ENCODE measurements around the gene SZRD1.
A peak's percentile ranks its signal among the peaks of the same experiment; 100 is the strongest.

SZRD1 gene

GRCh38 chr1:16367968-16368890 is 1.2 kb downstream of the SZRD1 start:
- H3K4me1 ChIP-seq (ENCODE audit: control insufficient read depth, insufficient read depth, low read length) = peaks cover 25% of the 10 kb centered on the region

GRCh38 chr1:16369821-16370220 is 2.8 kb downstream of the SZRD1 start:
- H3K27ac ChIP-seq (ENCODE audit: low read length) = no peak overlapping the region
- no peaks in the 10 kb centered on the region for H3K27me3 ChIP-seq (ENCODE audit: control insufficient read depth in 1 of 2, insufficient read depth in 2 of 2, low read length in 2 of 2)
- no peaks in the 10 kb centered on the region for H3K9me3 ChIP-seq (ENCODE audit: control insufficient read depth in 2 of 2, low read length in 2 of 2)
- H3K4me1 ChIP-seq (ENCODE audit: control insufficient read depth, insufficient read depth, low read length) = peaks cover 35% of the 10 kb centered on the region
- no peaks in the 10 kb centered on the region for H3K36me3 ChIP-seq (ENCODE audit: control insufficient read depth in 2 of 2, insufficient read depth in 2 of 2, low read length in 2 of 2)
- H3K9ac ChIP-seq (ENCODE audit: low read length in 2 of 2) = no peak overlapping the region
- no peak overlapping the region for H3K4me3 ChIP-seq (ENCODE audit: low read length in 2 of 2)

More at GRCh38 chr1:16367968-16368890, 1.2 kb downstream of the SZRD1 start:
- Histone ChIP-seq H3K9ac (ENCODE audit: low read length in 2 of 2) (peak overlapping the region; percentile 73 to 93), H3K36me3 (ENCODE audit: control insufficient read depth in 2 of 2, insufficient read depth in 2 of 2, low read length in 2 of 2) (no peaks in the 10 kb centered on the region), H3K27ac (ENCODE audit: low read length) (peak overlapping the region; percentile 89), H3K4me3 (ENCODE audit: low read length in 2 of 2) (peak overlapping the region; percentile 75 to 86), H3K27me3 (ENCODE audit: control insufficient read depth in 1 of 2, insufficient read depth in 2 of 2, low read length in 2 of 2) (no peaks in the 10 kb centered on the region), H3K9me3 (ENCODE audit: control insufficient read depth in 2 of 2, low read length in 2 of 2) (no peaks in the 10 kb centered on the region)

DNA sequence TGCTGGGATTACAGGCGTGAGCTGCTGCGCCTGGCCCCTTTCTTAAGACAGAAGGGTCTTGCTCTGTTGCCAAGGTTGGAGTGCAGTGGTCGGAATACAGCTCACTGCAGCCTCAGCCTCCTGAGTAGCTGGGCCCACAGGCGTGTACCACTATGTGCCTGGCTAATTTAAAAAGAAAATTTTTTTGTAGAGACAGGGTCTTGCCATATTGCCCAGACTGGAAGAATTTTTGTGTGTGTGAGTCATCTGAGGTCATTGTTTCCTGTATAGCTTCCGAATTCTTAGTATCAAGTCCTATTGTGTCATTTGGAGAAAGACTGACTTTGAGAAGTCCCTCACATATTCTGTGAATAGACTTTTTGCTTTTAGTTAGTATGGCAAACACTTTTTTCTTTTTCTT is 4.7 kb downstream of the SZRD1 start:
- Histone ChIP-seq H3K9me3 (ENCODE audit: control insufficient read depth in 2 of 2, low read length in 2 of 2) (no peaks in the 10 kb centered on the region), H3K27me3 (ENCODE audit: control insufficient read depth in 1 of 2, insufficient read depth in 2 of 2, low read length in 2 of 2) (no peaks in the 10 kb centered on the region), H3K4me3 (ENCODE audit: low read length in 2 of 2) (no peak overlapping the region), H3K9ac (ENCODE audit: low read length in 2 of 2) (no peak overlapping the region), H3K27ac (ENCODE audit: low read length) (no peak overlapping the region), H3K4me1 (ENCODE audit: control insufficient read depth, insufficient read depth, low read length) (peaks cover 43% of the 10 kb centered on the region), H3K36me3 (ENCODE audit: control insufficient read depth in 2 of 2, insufficient read depth in 2 of 2, low read length in 2 of 2) (no peaks in the 10 kb centered on the region)

DNA sequence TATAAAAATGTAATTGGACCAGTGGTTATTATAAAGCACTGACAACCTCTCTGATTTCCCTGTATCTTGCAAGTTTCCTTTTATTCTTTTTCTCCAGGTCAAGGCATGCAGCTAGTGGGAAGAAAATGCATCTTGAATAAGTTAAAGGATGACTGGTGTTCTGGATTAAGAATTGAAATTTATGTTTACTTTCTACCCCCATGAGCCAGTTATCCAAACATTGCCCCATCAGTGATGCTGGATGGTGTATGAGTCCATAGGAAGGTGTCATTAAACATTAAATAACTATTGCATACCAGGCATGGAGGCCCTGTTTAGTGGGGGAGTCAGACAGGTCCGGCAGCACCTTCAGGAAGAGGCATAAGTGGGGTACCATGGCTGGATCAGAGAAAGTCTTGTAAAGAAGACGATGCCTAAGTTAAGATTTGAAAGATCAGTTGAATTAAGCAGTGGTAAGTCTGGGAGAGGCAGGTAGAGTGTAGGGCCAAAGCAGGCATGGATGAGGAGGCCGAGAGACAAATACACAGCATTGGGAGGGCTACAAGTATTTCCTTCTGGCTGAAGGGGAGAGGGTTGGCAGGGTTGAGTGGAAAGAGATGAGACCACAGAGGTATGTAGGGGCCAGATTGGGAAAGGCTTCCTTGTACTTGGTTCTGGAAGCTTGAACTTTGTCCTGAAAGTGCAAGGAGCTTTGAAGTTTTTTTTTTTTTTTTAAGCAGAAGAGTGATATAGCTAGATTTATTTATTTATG is 5.7 kb downstream of the SZRD1 start:
- H3K4me3 ChIP-seq (ENCODE audit: low read length in 2 of 2) = no peak overlapping the region

DNA sequence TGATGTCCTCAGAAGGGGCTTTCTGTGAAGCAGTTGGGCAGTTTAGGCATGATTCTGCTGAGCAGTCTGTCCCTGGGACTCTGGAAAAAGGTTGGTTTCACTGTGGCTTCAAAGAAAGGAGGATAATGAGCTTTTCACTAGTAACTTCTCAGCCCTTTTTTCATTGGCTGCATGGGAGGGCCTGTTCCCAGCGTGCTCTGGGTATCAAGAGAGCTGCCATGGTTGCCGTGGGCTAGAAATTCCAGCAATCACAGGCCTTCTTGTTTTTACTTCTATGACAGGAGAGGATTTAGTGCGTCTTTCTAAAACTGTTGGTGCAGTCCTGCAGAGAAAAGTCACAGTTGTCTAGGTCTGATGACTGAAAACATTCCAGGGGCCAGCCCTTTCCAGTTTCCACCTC is 7.2 kb downstream of the SZRD1 start:
- no peaks in the 10 kb centered on the region for H3K27me3 ChIP-seq (ENCODE audit: control insufficient read depth in 1 of 2, insufficient read depth in 2 of 2, low read length in 2 of 2)
- no peak overlapping the region for H3K9ac ChIP-seq (ENCODE audit: low read length in 2 of 2)
- H3K9me3 ChIP-seq (ENCODE audit: control insufficient read depth in 2 of 2, low read length in 2 of 2) = no peaks in the 10 kb centered on the region
- H3K4me1 ChIP-seq (ENCODE audit: control insufficient read depth, insufficient read depth, low read length) = peaks cover 37% of the 10 kb centered on the region
- no peak overlapping the region for H3K4me3 ChIP-seq (ENCODE audit: low read length in 2 of 2)
- H3K36me3 ChIP-seq (ENCODE audit: control insufficient read depth in 2 of 2, insufficient read depth in 2 of 2, low read length in 2 of 2) = no peaks in the 10 kb centered on the region
- no peak overlapping the region for H3K27ac ChIP-seq (ENCODE audit: low read length)

More for the DNA sequence above, 5.7 kb downstream of the SZRD1 start:
- H3K36me3 ChIP-seq (ENCODE audit: control insufficient read depth in 2 of 2, insufficient read depth in 2 of 2, low read length in 2 of 2) = no peaks in the 10 kb centered on the region
- H3K4me1 ChIP-seq (ENCODE audit: control insufficient read depth, insufficient read depth, low read length) = peaks cover 45% of the 10 kb centered on the region
- no peaks in the 10 kb centered on the region for H3K9me3 ChIP-seq (ENCODE audit: control insufficient read depth in 2 of 2, low read length in 2 of 2)
- H3K27me3 ChIP-seq (ENCODE audit: control insufficient read depth in 1 of 2, insufficient read depth in 2 of 2, low read length in 2 of 2) = no peaks in the 10 kb centered on the region
- H3K9ac ChIP-seq (ENCODE audit: low read length in 2 of 2) = no peak overlapping the region
- H3K27ac ChIP-seq (ENCODE audit: low read length) = no peak overlapping the region

- Histone ChIP-seq H3K4me1 (ENCODE audit: control insufficient read depth, insufficient read depth, low read length) (peaks cover 34% of the 10 kb centered on the region), H3K27ac (ENCODE audit: low read length) (no peak overlapping the region), H3K4me3 (ENCODE audit: low read length in 2 of 2) (peak overlapping the region; percentile 15 to 24), H3K27me3 (ENCODE audit: control insufficient read depth in 1 of 2, insufficient read depth in 2 of 2, low read length in 2 of 2) (no peaks in the 10 kb centered on the region), H3K9ac (ENCODE audit: low read length in 2 of 2) (peak overlapping the region in 1 of 2 donors; percentile 36), H3K9me3 (ENCODE audit: control insufficient read depth in 2 of 2, low read length in 2 of 2) (no peaks in the 10 kb centered on the region), H3K36me3 (ENCODE audit: control insufficient read depth in 2 of 2, insufficient read depth in 2 of 2, low read length in 2 of 2) (no peaks in the 10 kb centered on the region)
These were observed 8.7 kb downstream of the SZRD1 start for GRCh38 chr1:16375521-16376340.

- Histone ChIP-seq H3K4me1 (ENCODE audit: control insufficient read depth, insufficient read depth, low read length) (peaks cover 31% of the 10 kb centered on the region), H3K27me3 (ENCODE audit: control insufficient read depth in 1 of 2, insufficient read depth in 2 of 2, low read length in 2 of 2) (no peaks in the 10 kb centered on the region), H3K36me3 (ENCODE audit: control insufficient read depth in 2 of 2, insufficient read depth in 2 of 2, low read length in 2 of 2) (no peaks in the 10 kb centered on the region), H3K9me3 (ENCODE audit: control insufficient read depth in 2 of 2, low read length in 2 of 2) (no peaks in the 10 kb centered on the region), H3K4me3 (ENCODE audit: low read length in 2 of 2) (no peak overlapping the region), H3K9ac (ENCODE audit: low read length in 2 of 2) (no peak overlapping the region), H3K27ac (ENCODE audit: low read length) (no peak overlapping the region)
These were observed 9.9 kb downstream of the SZRD1 start for GRCh38 chr1:16376971-16377370.

DNA sequence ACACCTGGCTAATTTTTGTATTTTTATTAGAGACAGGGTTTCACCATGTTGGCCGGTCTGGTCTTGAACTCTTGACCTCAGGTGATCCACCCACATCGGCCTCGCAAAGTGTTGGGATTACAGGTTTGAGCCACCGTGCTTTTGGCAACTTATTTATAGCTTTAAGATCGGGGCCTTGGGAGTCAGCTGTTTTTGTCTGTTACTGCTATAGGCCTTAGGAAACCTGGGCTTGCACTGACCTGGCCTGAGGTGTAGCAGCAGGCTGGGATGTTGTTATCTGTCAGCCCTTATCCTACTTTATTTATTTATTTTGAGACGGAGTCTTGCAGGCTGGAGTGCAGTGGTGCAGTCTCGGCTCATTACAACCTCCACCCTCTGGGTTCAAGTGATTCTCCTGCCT is 11.4 kb downstream of the SZRD1 start:
- Histone ChIP-seq H3K27me3 (ENCODE audit: control insufficient read depth in 1 of 2, insufficient read depth in 2 of 2, low read length in 2 of 2) (no peaks in the 10 kb centered on the region), H3K27ac (ENCODE audit: low read length) (no peak overlapping the region), H3K4me1 (ENCODE audit: control insufficient read depth, insufficient read depth, low read length) (peaks cover 25% of the 10 kb centered on the region)

DNA sequence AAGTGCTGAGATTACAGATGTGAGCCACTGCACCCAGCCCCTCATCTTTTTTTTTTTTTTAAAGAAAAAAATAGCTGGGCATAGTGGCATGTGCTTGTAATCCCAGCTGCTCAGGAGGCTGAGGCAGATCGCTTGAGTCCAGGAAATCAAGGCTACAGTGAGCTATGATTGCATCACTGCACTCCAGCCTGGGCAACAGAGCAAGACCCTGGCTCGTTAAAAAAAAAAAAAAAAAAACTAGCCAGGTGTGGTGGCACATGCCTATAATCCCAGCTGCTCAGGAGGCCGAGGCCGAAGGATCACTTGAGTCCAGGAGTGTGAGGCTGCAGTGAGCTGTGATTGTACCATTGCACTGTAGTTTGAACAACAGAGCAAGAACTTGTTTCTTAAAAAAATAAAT is 13.8 kb downstream of the SZRD1 start:
- Histone ChIP-seq H3K27ac (ENCODE audit: low read length) (no peak overlapping the region), H3K36me3 (ENCODE audit: control insufficient read depth in 2 of 2, insufficient read depth in 2 of 2, low read length in 2 of 2) (no peaks in the 10 kb centered on the region), H3K9me3 (ENCODE audit: control insufficient read depth in 2 of 2, low read length in 2 of 2) (no peaks in the 10 kb centered on the region), H3K27me3 (ENCODE audit: control insufficient read depth in 1 of 2, insufficient read depth in 2 of 2, low read length in 2 of 2) (no peaks in the 10 kb centered on the region), H3K9ac (ENCODE audit: low read length in 2 of 2) (no peak overlapping the region), H3K4me3 (ENCODE audit: low read length in 2 of 2) (no peak overlapping the region), H3K4me1 (ENCODE audit: control insufficient read depth, insufficient read depth, low read length) (peaks cover 21% of the 10 kb centered on the region)

More for the DNA sequence above, 11.4 kb downstream of the SZRD1 start:
- H3K36me3 ChIP-seq (ENCODE audit: control insufficient read depth in 2 of 2, insufficient read depth in 2 of 2, low read length in 2 of 2) = no peaks in the 10 kb centered on the region
- no peaks in the 10 kb centered on the region for H3K9me3 ChIP-seq (ENCODE audit: control insufficient read depth in 2 of 2, low read length in 2 of 2)
- no peak overlapping the region for H3K4me3 ChIP-seq (ENCODE audit: low read length in 2 of 2)
- no peak overlapping the region for H3K9ac ChIP-seq (ENCODE audit: low read length in 2 of 2)

DNA sequence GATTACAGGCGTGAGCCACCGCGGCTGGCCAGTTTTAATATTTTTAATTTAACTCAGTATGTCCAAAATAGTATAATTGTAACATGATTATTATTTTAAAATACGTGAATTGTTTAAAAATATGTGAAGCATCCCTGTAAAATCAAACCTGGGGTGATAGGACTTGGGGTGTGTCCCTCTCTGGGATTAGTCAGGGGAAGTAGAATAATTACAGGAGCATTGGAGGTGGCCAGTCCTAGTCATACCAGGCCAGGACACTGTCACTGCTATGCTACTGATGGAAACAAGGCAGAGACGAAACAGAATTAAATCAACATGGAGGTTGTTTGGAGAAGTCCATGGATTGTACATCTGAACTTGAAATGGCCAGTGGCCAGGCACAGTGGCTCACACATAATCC is 16.8 kb downstream of the SZRD1 start:
- no peaks in the 10 kb centered on the region for H3K27me3 ChIP-seq (ENCODE audit: control insufficient read depth in 1 of 2, insufficient read depth in 2 of 2, low read length in 2 of 2)

More for the DNA sequence above, 16.8 kb downstream of the SZRD1 start:
- Histone ChIP-seq H3K9me3 (ENCODE audit: control insufficient read depth in 2 of 2, low read length in 2 of 2) (no peaks in the 10 kb centered on the region), H3K27ac (ENCODE audit: low read length) (no peak overlapping the region), H3K4me1 (ENCODE audit: control insufficient read depth, insufficient read depth, low read length) (peaks cover 30% of the 10 kb centered on the region), H3K4me3 (ENCODE audit: low read length in 2 of 2) (no peak overlapping the region), H3K9ac (ENCODE audit: low read length in 2 of 2) (no peak overlapping the region), H3K36me3 (ENCODE audit: control insufficient read depth in 2 of 2, insufficient read depth in 2 of 2, low read length in 2 of 2) (no peaks in the 10 kb centered on the region)

Measured in stomach smooth muscle (tissue), 2 donors.